GM19397 (cell line): ENCODE measurements around the gene PCSK6.
"Not testable (repeated sequence)": the region's sequence is repeated elsewhere in the genome, so short reads cannot be mapped to it uniquely, and the experiment has no call there.

ENCODE experiments used
- ATAC-seq: cut with Tn5 transposase; IDR thresholded peaks from one replicate; pipeline ENCODE4 v1.9.1; 2021; ENCODE audit warnings: mild to moderate bottlenecking, moderate library complexity; ENCODE audit not compliant: unreplicated experiment

The PCSK6 gene

DNA sequence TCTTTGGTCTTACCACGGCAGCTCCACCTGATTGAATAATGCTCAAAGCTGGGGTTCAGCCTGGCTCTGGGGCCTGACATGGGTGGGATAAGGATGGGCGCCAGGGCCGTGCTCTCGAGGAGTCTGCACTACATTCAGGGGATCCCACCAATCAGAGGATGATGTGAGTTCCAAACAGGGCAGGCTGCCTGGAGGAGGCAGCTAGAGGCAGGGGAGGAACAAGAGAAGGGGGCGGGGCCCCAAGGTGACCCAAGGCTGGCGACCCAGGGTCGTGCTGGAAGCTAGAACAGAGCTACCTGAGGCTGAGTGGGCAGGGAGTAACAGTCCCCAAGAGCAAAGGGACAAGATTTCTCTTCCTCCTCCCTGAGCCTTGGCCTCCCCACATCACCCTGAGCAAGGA lies 56.1 kb downstream of the PCSK6 start:
- ATAC-seq, result no peak

DNA sequence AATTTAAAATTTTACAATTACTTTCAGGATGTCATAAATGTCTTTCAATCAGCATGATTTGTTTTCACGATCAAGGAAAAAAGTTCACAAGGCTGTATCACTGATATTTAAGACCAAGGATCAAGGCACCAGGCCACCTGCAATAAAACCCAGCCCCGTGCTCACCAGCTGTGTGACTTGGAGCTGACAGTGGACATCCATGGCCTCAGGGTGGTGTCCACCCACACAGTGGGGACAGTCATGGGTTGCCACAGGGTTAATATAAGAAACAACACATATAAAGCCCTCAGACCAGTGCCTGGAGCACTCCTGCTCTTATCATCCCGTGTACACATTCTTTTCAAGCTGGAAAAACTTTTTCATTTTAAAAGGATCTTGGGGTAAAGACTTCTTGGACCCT lies 56.5 kb downstream of the PCSK6 start:
- no peak for ATAC-seq

DNA sequence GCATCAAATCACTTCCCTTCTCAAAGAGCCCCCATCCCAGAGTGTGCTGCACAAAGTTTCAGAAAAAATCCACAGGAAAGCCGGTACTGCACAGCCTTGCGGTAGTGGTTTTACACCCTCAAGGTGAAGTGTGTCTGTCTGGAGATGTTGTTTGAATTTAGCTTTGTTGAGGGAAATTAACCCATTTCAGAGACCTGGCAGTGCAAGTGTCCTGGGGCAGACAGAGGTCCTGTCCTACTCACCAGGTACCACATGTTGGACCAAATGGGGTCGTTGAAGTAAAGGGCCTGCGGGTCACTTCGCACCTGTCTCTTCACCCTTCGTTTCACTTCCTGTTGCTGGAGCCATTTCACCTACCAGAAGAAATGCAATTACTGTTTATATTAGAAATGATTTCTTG lies 57.8 kb downstream of the PCSK6 start:
- ATAC-seq, result no peak

DNA sequence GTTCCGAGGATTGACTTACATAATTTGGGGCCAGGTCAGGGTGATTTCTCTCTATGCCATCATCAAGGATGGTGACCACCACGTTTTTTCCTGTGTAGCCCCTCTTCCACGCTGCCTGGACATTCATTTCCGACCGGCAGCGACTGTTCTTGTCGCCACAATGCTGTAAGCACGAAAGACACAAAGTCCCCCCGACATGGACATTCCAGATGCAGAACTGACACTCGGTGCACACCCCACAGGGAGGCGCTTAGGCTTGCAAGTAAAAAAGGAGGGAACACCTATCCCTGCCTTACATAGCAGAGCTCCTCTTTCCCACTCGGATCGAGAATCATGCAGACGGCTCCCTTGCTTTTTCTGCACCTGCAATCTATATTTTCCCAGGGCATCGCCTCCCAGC lies 58.2 kb downstream of the PCSK6 start:
- ATAC-seq, result no peak

DNA sequence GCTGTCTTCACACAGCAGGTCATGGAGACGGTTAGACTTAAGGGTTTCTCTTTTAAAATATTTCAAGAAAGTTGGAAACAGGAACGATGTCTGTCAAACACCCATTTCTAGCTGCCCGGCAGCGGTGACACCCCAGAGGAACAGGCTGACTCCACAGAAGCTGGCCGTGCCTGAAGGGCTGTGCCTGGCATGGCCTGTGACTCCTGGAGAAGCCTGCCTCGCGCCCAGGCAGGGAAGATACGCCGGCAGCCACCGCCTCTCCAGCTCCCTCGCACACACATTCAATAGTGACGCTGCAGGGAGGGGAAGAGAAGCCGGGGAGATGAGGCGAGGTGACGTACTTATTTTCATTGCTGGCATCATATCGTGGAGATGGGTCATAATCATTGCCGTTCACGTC lies 59.9 kb downstream of the PCSK6 start:
- no peak for ATAC-seq

DNA sequence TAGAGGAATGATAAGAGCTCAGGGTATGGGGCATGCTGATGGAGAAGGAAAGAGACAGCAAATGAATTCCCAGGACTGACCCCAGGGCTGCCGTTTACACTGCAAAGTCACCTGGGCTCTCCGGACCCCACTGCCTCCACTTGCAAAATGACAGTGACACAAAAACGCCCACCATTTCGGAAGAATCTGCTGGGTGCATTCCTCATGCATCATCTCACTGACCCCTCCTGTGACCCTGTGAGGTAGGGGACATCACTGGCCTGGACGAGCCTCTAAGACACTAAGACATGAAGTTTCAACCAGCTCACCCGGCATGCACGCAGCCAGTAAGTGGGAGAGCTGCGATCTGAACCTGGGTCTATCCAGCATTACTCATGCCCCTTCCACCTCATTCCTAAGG lies 60.3 kb downstream of the PCSK6 start:
- ATAC-seq, result no peak

DNA sequence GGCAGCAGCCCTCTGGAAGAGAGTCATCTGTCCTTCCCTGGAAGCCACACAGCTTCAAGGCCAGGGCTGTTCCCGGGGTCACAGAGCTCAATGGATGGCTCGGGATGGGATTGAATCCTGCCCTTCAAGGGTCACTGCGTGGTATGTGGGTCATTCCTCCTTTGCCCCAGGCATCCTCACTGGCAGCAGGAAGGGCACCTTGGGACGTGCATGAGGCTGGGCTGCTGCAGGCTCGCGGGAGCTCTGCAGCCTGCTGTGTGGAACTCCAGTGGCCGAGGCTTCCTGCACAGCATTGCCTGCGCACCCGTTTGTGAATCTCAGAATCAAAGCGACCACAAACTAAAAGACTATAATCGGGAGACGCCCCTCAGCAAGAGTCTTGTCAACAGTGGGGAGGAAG lies 60.7 kb downstream of the PCSK6 start:
- ATAC-seq, result no peak

DNA sequence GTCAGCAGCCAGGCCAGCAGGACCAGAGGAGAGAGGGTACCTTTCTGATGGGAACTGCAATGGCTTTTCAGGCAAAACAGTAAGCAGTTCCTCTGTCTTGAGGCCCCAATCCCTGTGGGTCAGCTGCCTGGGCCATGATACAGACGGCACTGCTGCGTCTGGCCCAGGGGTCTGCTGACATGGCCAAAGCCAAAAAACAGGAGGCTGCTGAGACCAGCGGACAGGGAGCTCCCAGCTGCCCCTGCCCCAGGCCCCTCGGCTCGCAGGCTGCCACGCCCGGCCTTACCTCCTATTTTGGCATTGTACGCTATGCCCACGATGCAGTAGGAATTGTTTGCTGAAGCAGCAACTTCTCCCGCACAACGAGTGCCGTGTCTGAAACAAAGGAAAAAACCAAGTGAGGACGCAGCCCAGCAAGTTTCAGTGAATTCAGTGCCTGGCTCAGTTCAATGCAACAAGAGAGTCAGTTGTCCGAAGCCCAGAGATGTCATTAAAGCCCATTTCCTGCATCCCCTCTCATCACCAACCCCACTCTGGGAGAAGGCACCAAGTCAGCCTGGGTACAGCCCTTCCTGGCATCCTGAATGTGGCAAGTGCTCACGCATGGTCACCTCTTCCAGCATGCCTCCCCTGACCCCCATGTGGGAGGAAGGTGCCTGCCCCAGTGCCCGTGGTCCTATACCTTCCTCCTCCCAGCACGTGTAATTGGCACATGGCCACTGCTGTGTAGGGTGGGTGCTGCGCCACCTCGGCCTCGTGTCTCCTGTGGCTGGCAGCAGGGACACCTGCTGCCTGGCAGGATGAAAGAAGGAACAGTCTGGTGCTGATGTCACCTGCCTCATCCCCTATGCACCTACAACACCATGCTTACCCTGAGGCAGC lies 61.7 kb downstream of the PCSK6 start:
- ATAC-seq, result no peak

DNA sequence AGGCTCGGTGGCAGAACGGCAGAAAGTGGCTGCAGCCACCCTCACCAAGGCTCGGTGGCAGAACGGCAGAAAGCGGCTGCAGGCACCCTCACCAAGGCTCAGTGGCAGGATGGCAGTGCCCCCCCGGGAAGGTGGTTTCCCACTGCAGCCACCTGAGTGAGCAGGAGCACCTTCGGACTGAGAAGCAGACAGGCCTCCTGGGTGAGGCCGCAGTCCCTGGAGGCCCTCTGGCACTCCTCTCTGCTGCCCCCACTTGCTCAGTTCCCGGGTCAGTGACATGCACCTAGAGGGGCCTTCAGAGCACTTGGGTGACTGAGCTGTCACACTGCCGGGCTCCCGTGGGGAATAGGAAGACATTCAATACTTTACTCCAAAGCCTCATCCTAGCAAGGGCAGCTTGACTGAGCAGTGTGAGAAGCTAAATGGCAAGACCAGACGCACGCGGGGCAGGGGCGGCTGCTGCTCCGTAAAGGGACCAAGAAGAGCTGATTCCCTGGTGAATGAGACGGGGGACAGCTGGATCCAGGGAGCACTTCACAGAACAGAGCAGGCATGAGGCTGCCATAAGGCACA lies 62.7 kb downstream of the PCSK6 start:
- no peak for ATAC-seq

DNA sequence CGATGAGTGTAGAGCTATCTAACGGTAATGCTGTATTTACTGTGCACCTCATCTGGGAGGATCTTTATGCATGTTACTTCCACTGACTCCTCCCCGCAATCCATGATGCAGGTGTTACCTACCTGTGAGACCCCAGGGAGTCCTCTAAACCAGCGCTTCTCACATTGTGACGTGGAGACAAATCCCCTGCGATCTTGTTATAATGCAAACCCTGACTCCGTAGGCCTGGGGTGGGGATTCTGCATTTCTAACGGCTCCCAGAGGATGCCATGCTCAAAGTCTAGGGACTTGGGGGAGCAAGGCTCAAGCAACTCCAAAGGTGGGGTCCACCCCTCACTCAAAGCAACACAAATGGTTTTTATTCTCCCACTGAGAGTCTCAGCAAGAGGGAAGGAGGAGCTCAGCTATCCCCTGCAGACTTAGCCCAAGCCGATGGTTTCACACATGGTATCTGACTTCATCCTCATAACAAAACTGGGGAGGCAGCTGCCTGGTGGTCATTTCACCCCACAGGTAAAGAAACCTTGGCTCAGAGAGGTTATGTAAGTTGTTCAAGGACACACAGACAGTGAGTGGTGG lies 63.6 kb downstream of the PCSK6 start:
- no peak for ATAC-seq

DNA sequence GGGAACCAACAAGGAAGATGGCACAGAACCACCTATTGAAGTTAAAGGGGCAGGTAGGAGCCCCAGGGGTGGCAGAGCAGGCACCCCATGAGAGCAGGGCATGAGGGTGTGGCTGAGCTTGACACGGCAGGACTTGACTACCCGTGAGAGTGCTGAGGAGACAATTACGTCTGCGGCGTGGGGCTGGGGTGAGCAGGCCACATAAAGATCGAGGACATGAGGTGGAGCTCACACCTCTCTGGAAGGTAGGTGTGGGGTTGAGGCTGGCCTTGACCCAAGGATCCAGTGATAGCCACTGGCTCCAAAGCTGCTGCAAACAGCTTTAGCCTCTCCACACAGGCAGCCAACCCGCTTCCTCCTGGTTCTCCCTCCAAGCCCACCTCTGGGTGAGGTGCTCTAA lies 64.5 kb downstream of the PCSK6 start:
- ATAC-seq, result no peak

DNA sequence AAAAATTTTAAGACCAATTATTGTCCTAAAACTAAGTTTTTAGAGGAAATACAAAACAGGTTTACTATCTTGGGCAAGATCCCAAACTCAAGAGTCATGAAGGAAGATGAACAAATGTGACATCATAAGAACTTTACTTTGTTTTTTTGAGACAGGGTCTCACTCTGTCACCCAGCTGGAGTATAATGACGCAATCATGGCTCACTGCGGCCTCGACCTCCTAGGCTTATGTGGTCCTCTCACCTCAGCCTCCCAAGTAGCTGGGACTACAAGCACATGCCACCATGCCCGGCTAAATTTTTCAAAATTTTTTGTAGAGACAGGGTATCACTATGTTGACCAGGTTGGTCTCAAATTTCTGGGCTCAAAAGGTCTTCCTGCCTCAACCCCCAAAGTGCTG lies 69.3 kb downstream of the PCSK6 start:
- no peak for ATAC-seq

DNA sequence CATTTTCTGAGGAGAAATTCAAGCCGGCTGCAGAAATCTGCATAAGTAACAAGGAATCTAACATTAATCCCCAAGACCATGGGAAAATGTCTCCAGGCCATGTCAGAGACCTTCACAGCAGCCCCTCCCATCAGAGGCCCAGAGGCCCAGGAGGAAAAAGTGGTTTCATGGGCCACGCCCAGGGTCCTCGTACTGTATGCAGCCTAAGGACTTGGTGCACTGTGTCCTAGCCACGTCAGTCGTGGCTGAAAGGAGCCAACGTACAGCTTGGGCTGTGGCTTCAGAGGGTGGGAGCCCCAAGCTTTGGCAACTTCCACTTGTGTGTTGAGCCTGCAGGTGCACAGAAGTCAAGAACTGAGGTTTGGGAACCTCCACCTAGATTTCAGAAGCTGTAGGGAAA lies 73.0 kb downstream of the PCSK6 start:
- ATAC-seq, result not testable (repeated sequence)

DNA sequence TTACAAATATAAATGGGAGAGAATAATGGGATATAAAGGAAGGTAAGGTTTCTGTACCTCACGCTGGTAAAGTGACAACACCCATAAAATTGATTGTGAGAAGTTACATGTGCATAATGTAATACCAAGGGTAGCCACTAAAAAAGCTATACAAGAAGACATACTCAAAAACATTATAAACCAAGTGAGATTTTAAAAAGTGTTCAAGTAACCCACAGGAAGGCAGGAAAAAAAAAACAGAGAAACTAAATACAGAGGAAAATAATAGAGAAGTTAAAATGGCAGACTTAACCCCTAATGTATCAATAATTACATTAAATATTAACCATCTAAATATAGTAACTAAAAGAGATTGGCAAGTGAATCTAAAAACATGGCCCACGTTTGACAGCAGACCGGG lies 76.3 kb downstream of the PCSK6 start:
- ATAC-seq, result no peak

DNA sequence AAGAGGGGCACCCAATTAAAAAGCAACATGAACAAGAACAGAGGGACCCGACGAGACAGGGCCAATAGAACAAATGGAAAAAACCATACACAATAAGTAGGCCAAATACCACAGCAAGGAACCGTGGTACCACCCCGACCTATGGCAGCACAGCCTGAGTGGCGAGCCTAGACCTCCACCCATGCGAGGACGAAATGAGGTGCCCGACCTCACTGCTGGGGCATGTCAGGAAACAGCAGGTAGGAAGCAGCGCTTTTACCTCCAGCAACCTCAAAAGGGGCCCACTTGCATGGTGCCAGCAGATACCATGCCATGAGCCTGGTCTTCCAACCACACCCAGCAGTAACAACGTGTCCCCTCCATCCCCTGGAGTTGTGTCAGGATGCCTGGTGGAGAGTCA lies 77.9 kb downstream of the PCSK6 start:
- ATAC-seq, result no peak

DNA sequence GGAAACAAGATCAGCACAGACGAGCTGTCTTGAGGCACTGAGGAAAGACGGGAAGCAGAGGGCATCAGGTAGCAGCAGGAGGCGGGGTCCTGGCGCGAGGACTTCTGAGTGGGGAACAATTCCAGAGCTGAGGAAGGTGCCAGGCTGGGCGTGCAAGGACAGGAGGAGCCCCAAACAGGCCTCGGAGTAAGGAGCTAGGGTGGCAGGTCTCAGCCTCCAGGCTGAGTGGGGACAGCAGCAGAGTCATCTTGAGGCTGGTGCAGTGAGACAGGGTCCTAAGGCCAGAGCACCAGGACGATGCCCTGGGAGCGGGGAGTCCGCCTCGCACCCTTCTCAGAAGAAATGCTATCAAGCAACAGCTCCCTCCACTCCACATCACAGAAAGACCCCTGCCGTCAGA lies 78.4 kb downstream of the PCSK6 start:
- no peak for ATAC-seq

DNA sequence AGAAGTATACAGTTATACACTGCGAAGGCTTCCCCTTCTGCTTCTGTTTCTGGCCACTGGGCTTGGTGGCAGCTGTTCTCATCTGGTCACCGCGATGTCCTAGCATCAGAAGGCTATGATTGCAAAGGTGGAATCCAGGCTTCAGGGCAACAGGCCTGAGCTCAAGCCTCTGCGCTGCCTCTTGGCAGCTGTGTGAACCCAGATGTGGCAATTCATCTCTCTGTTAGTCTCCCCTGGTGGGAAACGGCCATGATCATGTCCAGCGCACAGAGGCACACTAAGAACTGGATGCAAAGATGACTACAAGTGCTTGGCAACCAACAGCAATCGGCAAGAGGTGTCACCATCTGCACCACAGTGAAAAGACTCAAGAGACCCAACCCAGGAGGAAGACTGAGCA lies 78.9 kb downstream of the PCSK6 start:
- no peak for ATAC-seq

DNA sequence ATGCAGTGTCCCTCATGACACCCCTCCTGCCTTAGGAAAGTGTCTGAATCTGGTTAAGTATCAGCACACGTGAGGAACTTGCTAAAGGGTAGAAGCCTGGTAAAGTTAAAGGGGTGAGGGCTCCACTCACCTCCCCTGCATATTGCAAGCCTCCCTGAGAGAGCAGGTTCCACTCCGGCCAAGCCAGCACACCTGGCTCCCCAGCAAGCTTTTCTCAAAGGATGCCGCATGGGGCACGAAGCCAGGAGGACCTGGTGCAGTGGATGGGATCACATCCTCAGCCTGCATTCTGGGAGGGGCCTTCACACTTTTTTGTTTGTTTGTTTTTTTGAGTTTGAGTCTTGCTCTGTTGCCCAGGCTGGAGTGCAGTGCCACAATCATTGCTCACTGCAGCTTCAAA lies 79.9 kb downstream of the PCSK6 start:
- ATAC-seq, result no peak

DNA sequence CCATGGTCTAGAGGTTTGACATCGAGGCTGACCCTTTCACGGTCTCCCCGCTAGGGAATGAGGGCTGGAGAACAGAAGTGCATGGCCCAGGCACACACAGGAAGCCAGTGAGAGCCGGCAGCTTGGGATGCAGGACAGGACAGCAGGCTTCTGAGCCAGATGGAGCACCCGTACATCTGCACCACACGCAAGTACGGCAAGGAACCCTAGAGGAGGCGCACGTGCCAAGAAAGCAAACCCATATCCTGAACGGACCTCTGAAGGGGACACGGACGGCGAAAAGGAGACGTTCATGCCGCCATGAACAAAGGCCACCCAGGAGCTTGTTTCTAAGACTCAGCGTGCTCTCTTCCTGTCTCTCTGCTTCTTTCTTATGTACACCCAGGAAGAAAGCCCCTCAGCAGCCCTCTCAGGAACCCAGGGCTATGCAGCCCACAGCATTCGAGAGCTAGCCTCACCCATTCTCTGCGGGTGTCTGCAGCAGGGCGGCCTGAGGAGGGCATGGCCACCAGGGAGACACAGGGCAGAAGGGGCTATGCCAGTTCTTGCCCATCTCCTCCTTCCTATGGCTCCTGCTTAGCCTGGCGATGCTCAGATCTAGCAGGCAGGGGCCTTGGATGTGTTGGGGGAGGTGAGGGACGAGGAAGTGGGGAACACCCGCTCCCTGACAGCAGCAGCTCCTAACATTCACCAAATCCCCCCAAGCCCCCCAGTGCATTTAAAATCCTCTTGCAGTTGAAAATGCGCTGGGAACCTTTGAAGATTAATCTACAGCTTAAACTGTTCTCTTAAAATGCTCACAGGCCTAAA lies 81.3 kb downstream of the PCSK6 start:
- no peak for ATAC-seq

DNA sequence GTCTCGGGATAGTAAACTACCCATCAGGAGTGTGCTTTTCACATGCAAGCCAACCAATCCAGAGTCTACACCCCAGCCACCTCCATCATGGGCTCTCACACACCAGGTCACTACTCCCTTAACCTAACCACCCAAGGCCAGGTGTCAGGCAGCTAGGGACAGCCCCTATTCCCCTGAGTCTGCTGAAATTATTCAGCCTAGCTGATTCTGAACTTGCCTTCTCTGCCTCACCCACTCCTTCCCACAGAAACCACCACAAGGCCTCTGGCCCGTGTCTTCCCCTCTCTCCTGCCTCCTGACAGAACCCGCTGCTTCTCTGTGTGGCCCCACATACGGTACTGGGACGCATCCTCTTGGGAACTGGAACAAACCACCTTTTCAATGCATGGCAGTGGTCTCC lies 82.1 kb downstream of the PCSK6 start:
- ATAC-seq, result peak; percentile 92

DNA sequence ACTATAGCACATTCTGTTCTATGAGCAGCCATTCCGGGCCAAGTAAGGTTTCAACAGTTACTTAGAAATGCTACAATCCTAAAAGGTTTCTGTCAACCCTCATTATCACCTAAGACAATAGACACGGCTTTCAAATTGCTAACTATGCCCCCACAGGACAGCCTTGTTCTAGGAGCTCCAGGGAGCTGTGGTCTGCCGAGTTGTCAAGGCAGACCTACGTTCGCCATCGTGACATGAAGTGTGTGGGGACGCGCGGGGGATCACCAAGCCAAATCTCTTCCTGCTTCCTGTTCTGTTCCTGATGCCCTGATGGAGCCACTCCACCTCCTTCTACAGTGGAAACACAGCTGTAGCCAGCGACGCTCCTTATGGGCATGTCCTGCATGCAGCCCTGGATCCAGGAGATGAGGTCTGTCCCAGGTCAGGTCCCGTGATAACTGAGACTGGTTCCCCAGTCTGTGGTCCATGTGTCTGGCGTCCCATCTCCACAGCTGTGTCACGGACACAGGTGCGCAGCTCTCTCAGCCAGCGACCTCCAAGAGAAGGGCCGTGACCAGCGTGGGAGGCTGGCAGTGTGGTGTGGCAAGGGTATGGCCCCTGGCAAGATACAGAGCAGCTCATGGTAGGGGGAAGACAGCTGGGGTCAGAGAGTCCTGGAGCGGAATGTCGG lies 82.8 kb downstream of the PCSK6 start:
- no peak for ATAC-seq
